GM12872 (cell line): ENCODE results near the gene DNAJC10.

Experiments used
- CTCF ChIP-seq: IDR thresholded peaks from 3 replicates; pipeline ENCODE4 v1.5.1; 2011; ENCODE audit warnings: low read depth, mild to moderate bottlenecking, low read length, moderate library complexity; ENCODE audit not compliant: insufficient read depth

DNAJC10 gene

GRCh38 chr2:182767578-182767977 is 51.5 kb downstream of the DNAJC10 start:
- TF ChIP-seq CTCF: peak; percentile 58

DNA sequence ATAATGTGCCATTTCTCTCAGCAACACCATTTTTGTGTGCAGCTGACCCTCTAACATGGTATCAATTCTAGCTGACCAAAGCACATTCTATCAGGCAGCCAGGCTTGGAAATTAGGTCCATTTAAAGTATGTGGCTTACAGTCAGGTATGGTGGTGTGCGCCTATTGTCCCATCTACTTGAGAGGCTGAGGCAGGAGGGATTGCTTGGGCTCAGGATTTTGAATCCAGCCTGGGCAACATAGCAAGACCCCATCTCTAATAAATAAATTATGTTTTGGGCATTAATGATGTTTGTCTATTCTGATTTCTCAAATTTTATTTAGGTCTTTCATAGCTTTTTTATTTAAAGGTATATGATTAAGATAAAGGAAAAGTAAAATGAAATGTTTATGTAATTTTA is 63.3 kb downstream of the DNAJC10 start:
- no peak for TF ChIP-seq CTCF

- no peak for TF ChIP-seq CTCF
These were observed 68.1 kb downstream of the DNAJC10 start for GRCh38 chr2:182784058-182784706.

DNA sequence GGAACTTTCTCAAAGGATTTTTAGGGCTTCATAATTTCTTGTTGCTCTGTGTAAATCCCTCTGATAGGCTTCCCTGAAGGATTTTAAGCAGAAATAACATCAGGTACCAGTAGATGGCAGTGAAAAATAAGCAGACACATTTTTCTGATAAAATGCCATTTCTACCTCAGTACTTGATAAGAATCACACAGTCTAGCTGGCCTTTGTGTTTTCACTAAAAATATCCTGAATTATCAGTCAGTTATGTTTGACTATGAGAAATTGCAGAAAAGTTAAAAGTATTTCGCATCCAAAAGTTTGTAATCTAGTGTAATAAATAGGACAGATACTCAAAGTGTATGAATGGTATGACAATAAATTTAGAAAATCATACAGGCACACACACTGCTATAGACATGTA is 68.7 kb downstream of the DNAJC10 start:
- TF ChIP-seq CTCF: peak; percentile 44; the same call in 2 of the 3 replicates

- no peak for TF ChIP-seq CTCF
These were observed 76.4 kb downstream of the DNAJC10 start for GRCh38 chr2:182792441-182792840.

DNA sequence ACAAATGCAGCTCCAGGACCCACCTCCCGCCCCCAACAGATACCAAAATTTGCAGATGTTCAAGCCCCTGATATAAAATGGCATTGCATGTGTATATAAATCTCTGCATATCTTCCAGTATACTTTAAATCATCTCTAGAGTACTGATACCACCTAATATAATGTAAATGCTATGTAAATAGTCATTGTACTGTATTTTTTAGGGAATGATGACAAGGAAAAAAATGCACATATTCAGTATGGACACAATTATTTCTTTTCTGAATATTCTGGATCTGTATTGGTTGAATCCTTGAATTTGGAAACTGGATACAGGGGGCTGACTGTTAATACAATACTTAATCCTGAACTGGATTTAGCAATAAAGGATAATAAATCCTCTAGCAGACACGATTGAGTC is 82.7 kb downstream of the DNAJC10 start:
- no peak for TF ChIP-seq CTCF

- no peak for TF ChIP-seq CTCF
These were observed 88.1 kb downstream of the DNAJC10 start for GRCh38 chr2:182804128-182804527.
